DOHH2 (cell line): ENCODE results near the gene TMEM200B.

Source experiments
- CTCF ChIP-seq: fragments of 200-600 bp; sonication (generic); IDR thresholded peaks from one replicate; pipeline ENCODE4 v1.5.1; 2014; ENCODE audit warnings: antibody characterized with exemption, mild to moderate bottlenecking, low read depth, low read length; ENCODE audit not compliant: poor library complexity, severe bottlenecking
- EZH2phosphoT487 ChIP-seq: fragments of 200-600 bp; sonication (generic); IDR thresholded peaks from 2 replicates; pipeline ENCODE4 v1.6.1; 2017; ENCODE audit warnings: borderline replicate concordance, mild to moderate bottlenecking, antibody characterized with exemption, low read length, moderate library complexity, mixed read lengths

DNA sequence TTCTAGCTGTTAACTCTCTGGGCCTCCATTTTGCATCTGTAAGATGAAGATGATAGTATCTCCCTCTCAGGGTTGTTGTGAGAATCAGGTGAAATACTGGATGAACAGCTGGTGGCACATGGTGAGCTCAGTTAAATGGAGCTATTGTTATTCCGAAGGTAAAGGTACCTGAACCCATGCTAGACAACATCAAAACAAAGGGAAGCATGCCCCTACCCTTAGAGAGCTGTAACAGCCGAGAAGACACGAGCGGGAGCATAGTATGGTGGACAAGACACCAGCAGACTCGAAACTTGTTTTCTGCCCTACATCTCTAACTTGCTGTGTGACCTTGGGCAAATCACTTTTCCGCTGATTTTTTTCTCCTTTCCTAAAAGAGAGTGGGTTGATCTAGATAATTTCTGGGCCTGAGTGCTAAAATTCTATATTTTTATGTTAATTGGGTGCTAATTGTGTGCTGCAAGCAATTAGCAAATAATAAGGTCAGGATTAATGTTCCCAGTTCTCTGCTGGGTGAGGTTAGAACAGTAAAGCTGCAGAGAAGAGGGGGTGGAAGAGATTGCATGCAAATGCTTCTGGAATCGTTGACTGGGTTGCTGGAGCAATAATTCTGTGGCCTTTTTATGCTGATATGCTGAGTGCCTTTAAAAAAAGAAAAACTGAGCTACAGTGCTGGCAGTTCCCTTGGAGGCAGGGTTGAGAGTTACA is 10.8 kb downstream of the TMEM200B start:
- TF ChIP-seq EZH2phosphoT487: no peak
- TF ChIP-seq CTCF: no peak
